Uterus (tissue), 4 donors: ENCODE measurements around the gene MTMR4. TPM values are rescaled to one million over a fixed set of nuclear protein-coding genes. Genes with fewer than 3 reads are reported as not detected.
"Not testable (repeated sequence)": the region's sequence is repeated elsewhere in the genome, so short reads cannot be mapped to it uniquely, and the experiment has no call there.

Experiments
- DNase-seq, 2 donors: peaks; one replicate each; pipeline ENCODE4 v3.0.0-alpha.2; 2019 to 2020
- H3K27ac ChIP-seq, 2 donors: fragments of 200-600 bp; sonication (generic); 1 replicate in 1 of 2; 2 replicates in 1 of 2; pipeline ENCODE4 v1.5.1; 2016 to 2018
- H3K27me3 ChIP-seq, 2 donors: fragments of 200-600 bp; sonication (generic); one replicate each; pipeline ENCODE4 v1.5.1; 2018 to 2019; ENCODE audit warnings: control low read depth in 1 of 2
- H3K36me3 ChIP-seq, 2 donors: fragments of 200-600 bp; sonication (generic); one replicate each; pipeline ENCODE4 v1.5.1; 2019; ENCODE audit warnings: control low read depth in 1 of 2
- H3K4me1 ChIP-seq, 2 donors: fragments of 200-600 bp; sonication (generic); one replicate each; pipeline ENCODE4 v1.5.1; 2018 to 2019; ENCODE audit warnings: control low read depth in 1 of 2
- H3K4me3 ChIP-seq, 2 donors: fragments of 200-600 bp; sonication (generic); 1 replicate in 1 of 2; 2 replicates in 1 of 2; pipeline ENCODE4 v1.5.1; 2018 to 2019; ENCODE audit warnings: mild to moderate bottlenecking in 1 of 2
- H3K9me3 ChIP-seq, 2 donors: fragments of 200-600 bp; sonication (generic); one replicate each; pipeline ENCODE4 v1.5.1; 2019; ENCODE audit warnings: control low read depth in 1 of 2
- CTCF ChIP-seq, 4 experiments: fragments of 200-600 bp in 2 of 4; fragments of 450-650 bp in 2 of 4; sonication (generic) in 2 of 4; IDR thresholded peaks; one replicate each; pipeline ENCODE4 v1.5.1; 2016 to 2019; ENCODE audit warnings: antibody characterized with exemption in 4 of 4, mild to moderate bottlenecking in 2 of 4, moderate library complexity in 1 of 4
- POLR2A ChIP-seq, 2 donors: fragments of 450-650 bp; IDR thresholded peaks; one replicate each; pipeline ENCODE4 v1.6.1; 2016; ENCODE audit warnings: antibody characterized with exemption in 2 of 2, mild to moderate bottlenecking in 1 of 2, moderate library complexity in 1 of 2
- intact Hi-C: fragments of 100-400 bp; cut with DNase I; formaldehyde crosslinking; loops from one replicate; pipeline ENCODE4 v1.15.1; 2023; ENCODE audit warnings: low total_unique reads
- total RNA-seq, 4 donors: library from RNA; depleted of rRNA in 3 of 4; stranded (reverse); fragments of >200 nt in 3 of 4; gene quantifications; one replicate each; pipeline versions ENCODE4 v1.1.0 to v1.2.4, GENCODE V29; 2014 to 2023
- donor health status: DM: yes; HTN: yes; CAD: no.

MTMR4 gene
- total RNA-seq, 4 donors from 2014 or later, result 9.7 to 59.1 (median 25.5) TPM

- H3K4me1 ChIP-seq, result no peaks in the 10 kb centered on the region
- TF ChIP-seq POLR2A (IDR thresholded peaks at IDR 0.05) (no peak), CTCF (IDR thresholded peaks at IDR 0.05) (no peak)
- no peak for DNase-seq
- no peak overlapping the region for H3K4me3 ChIP-seq
- H3K27me3 ChIP-seq, result no peaks in the 10 kb centered on the region
- H3K9me3 ChIP-seq, result no peaks in the 10 kb centered on the region
- no peak overlapping the region for H3K27ac ChIP-seq
- no peaks in the 10 kb centered on the region for H3K36me3 ChIP-seq
- intact Hi-C loops, result no loop called here
Measured at GRCh38 chr17:58506354-58507080, 7.9 kb downstream of the MTMR4 start.

GRCh38 chr17:58504826-58505351 lies 9.5 kb downstream of the MTMR4 start:
- H3K36me3 ChIP-seq, result no peaks in the 10 kb centered on the region
- no peaks in the 10 kb centered on the region for H3K4me1 ChIP-seq
- no peak overlapping the region for H3K27ac ChIP-seq
- H3K27me3 ChIP-seq, result no peaks in the 10 kb centered on the region
- intact Hi-C loops, result no loop called here
- no peak for DNase-seq
- H3K9me3 ChIP-seq, result no peaks in the 10 kb centered on the region
- no peak for TF ChIP-seq POLR2A (IDR thresholded peaks at IDR 0.05)
- no peak for TF ChIP-seq CTCF (IDR thresholded peaks at IDR 0.05)
- no peak overlapping the region for H3K4me3 ChIP-seq

GRCh38 chr17:58503866-58504265 lies 10.6 kb downstream of the MTMR4 start:
- intact Hi-C loops, result no loop called here
- Histone ChIP-seq H3K9me3 (no peaks in the 10 kb centered on the region), H3K27me3 (no peaks in the 10 kb centered on the region), H3K4me1 (no peaks in the 10 kb centered on the region), H3K27ac (no peak overlapping the region), H3K36me3 (no peaks in the 10 kb centered on the region), H3K4me3 (no peak overlapping the region)
- TF ChIP-seq POLR2A (IDR thresholded peaks at IDR 0.05) (no peak), CTCF (IDR thresholded peaks at IDR 0.05) (no peak)
- DNase-seq, result no peak

- H3K4me1 ChIP-seq, H3K27me3 ChIP-seq, H3K9me3 ChIP-seq, H3K27ac ChIP-seq, intact Hi-C loops, DNase-seq, H3K36me3 ChIP-seq, H3K4me3 ChIP-seq: not testable (repeated sequence)
Measured at GRCh38 chr17:58503134-58503533, 11.3 kb downstream of the MTMR4 start.

GRCh38 chr17:58501451-58501850 lies 13.0 kb downstream of the MTMR4 start:
- no peak overlapping the region for H3K27ac ChIP-seq
- intact Hi-C loops, result no loop called here
- H3K4me3 ChIP-seq, result no peak overlapping the region
- no peaks in the 10 kb centered on the region for H3K36me3 ChIP-seq
- TF ChIP-seq CTCF (IDR thresholded peaks at IDR 0.05) (no peak), POLR2A (IDR thresholded peaks at IDR 0.05) (no peak)
- no peaks in the 10 kb centered on the region for H3K4me1 ChIP-seq
- no peak for DNase-seq
- no peaks in the 10 kb centered on the region for H3K27me3 ChIP-seq
- H3K9me3 ChIP-seq, result no peaks in the 10 kb centered on the region
